Measurements from ENCODE around the gene FLT3. TPM values are rescaled to one million over a fixed set of nuclear protein-coding genes. Genes with fewer than 3 reads are reported as not detected.

The FLT3 gene
- total RNA-seq, 2 donors from 2014 or later = 0.81 to 1.1 TPM

GRCh38 chr13:28049215-28049614 lies 51.2 kb downstream of the FLT3 start:
- Histone ChIP-seq H3K27me3 (replicated peaks; ENCODE audit: insufficient read depth) (no peaks in the 10 kb centered on the region), H3K36me3 (no peaks in the 10 kb centered on the region), H3K4me1 (ENCODE audit: control insufficient read depth in 1 of 2, low read depth in 2 of 2) (no peaks in the 10 kb centered on the region), H3K4me3 (no peak overlapping the region), H3K27ac (no peak overlapping the region), H3K9me3 (no peaks in the 10 kb centered on the region)
- TF ChIP-seq CTCF (IDR thresholded peaks at IDR 0.05) = no peak
- ATAC-seq (ENCODE audit: insufficient number of reproducible peaks, low FRiP score, low read depth) (no peak), DNase-seq (ENCODE audit: low spot score) (no peak)

- Histone ChIP-seq H3K36me3 (no peaks in the 10 kb centered on the region), H3K4me1 (ENCODE audit: control insufficient read depth in 1 of 2, low read depth in 2 of 2) (no peaks in the 10 kb centered on the region), H3K27me3 (replicated peaks; ENCODE audit: insufficient read depth) (no peaks in the 10 kb centered on the region), H3K27ac (no peak overlapping the region), H3K4me3 (no peak overlapping the region), H3K9me3 (no peaks in the 10 kb centered on the region)
- DNase-seq (ENCODE audit: low spot score) = no peak
- no peak for ATAC-seq (ENCODE audit: insufficient number of reproducible peaks, low FRiP score, low read depth)
- TF ChIP-seq CTCF (IDR thresholded peaks at IDR 0.05) = no peak
Measured at GRCh38 chr13:28048768-28049167, 51.6 kb downstream of the FLT3 start.

- no peak for DNase-seq (ENCODE audit: low spot score)
- H3K9me3 ChIP-seq = no peaks in the 10 kb centered on the region
- TF ChIP-seq CTCF (IDR thresholded peaks at IDR 0.05) = no peak
Measured at GRCh38 chr13:28047757-28048388, 52.5 kb downstream of the FLT3 start.

GRCh38 chr13:28046981-28047380 lies 53.4 kb downstream of the FLT3 start:
- no peak overlapping the region for H3K27ac ChIP-seq
- H3K4me1 ChIP-seq (ENCODE audit: control insufficient read depth in 1 of 2, low read depth in 2 of 2) = no peaks in the 10 kb centered on the region
- no peak overlapping the region for H3K4me3 ChIP-seq
- no peak for TF ChIP-seq CTCF (IDR thresholded peaks at IDR 0.05)
- no peaks in the 10 kb centered on the region for H3K36me3 ChIP-seq
- DNase-seq (ENCODE audit: low spot score) (no peak), ATAC-seq (ENCODE audit: insufficient number of reproducible peaks, low FRiP score, low read depth) (no peak)
- no peaks in the 10 kb centered on the region for H3K9me3 ChIP-seq
- H3K27me3 ChIP-seq (replicated peaks; ENCODE audit: insufficient read depth) = no peaks in the 10 kb centered on the region

More at GRCh38 chr13:28047757-28048388, 52.5 kb downstream of the FLT3 start:
- ATAC-seq (ENCODE audit: insufficient number of reproducible peaks, low FRiP score, low read depth) = no peak
- H3K4me1 ChIP-seq (ENCODE audit: control insufficient read depth in 1 of 2, low read depth in 2 of 2) = no peaks in the 10 kb centered on the region
- H3K36me3 ChIP-seq = no peaks in the 10 kb centered on the region
- H3K4me3 ChIP-seq = no peak overlapping the region
- no peak overlapping the region for H3K27ac ChIP-seq
- H3K27me3 ChIP-seq (replicated peaks; ENCODE audit: insufficient read depth) = no peaks in the 10 kb centered on the region

GRCh38 chr13:28045861-28046260 lies 54.5 kb downstream of the FLT3 start:
- TF ChIP-seq CTCF (IDR thresholded peaks at IDR 0.05) = no peak
- no peaks in the 10 kb centered on the region for H3K27me3 ChIP-seq (replicated peaks; ENCODE audit: insufficient read depth)
- no peaks in the 10 kb centered on the region for H3K9me3 ChIP-seq
- H3K36me3 ChIP-seq = no peaks in the 10 kb centered on the region
- H3K4me1 ChIP-seq (ENCODE audit: control insufficient read depth in 1 of 2, low read depth in 2 of 2) = no peaks in the 10 kb centered on the region
- ATAC-seq (ENCODE audit: insufficient number of reproducible peaks, low FRiP score, low read depth) = no peak
- DNase-seq (ENCODE audit: low spot score) = no peak
- no peak overlapping the region for H3K4me3 ChIP-seq
- no peak overlapping the region for H3K27ac ChIP-seq
